Right lobe of liver (tissue), 6 donors: Measurements from ENCODE around the gene RPL3. TPM values are rescaled to one million over a fixed set of nuclear protein-coding genes. Genes with fewer than 3 reads are reported as not detected.

Source experiments
- ATAC-seq, 4 donors: fragments of 200-7000 bp; cut with Tn5 transposase; one replicate each; pipeline ENCODE4 v1.9.1; 2020; ENCODE audit warnings: mild to moderate bottlenecking in 4 of 4, moderate library complexity in 4 of 4
- DNase-seq, 3 donors: peaks; one replicate each; pipeline ENCODE4 v3.0.0-alpha.2; 2020
- H3K27ac ChIP-seq, 3 donors: fragments of 200-600 bp; one replicate each; pipeline ENCODE4 v1.8.0; 2022
- H3K27me3 ChIP-seq, 2 donors: fragments of 200-600 bp; one replicate each; pipeline ENCODE4 v1.8.0; 2022
- H3K36me3 ChIP-seq, 4 donors: fragments of 200-600 bp; sonication (generic) in 1 of 4; one replicate each; pipeline versions ENCODE4 v1.5.1 to v1.8.0; 2017 to 2022; ENCODE audit warnings: control low read depth in 1 of 4
- H3K4me1 ChIP-seq, 4 donors: fragments of 200-600 bp; sonication (generic) in 1 of 4; one replicate each; pipeline versions ENCODE4 v1.5.1 to v1.8.0; 2017 to 2022; ENCODE audit warnings: control low read depth in 1 of 4
- H3K4me3 ChIP-seq, 3 donors: fragments of 200-600 bp; one replicate each; pipeline ENCODE4 v1.8.0; 2022
- H3K9me3 ChIP-seq, 4 donors: fragments of 200-600 bp; sonication (generic) in 1 of 4; one replicate each; pipeline versions ENCODE4 v1.5.1 to v1.8.0; 2017 to 2022; ENCODE audit warnings: control low read depth in 1 of 4
- CTCF ChIP-seq, 4 donors: fragments of 200-600 bp in 3 of 4; fragments of 450-650 bp in 1 of 4; IDR thresholded peaks; one replicate each; pipeline versions ENCODE4 v1.5.1 to v1.8.0; 2016 to 2022; ENCODE audit warnings: antibody characterized with exemption in 4 of 4, mild to moderate bottlenecking in 2 of 4
- POLR2A ChIP-seq: fragments of 450-650 bp; IDR thresholded peaks from one replicate; pipeline ENCODE4 v1.6.1; 2017; ENCODE audit warnings: antibody characterized with exemption, mild to moderate bottlenecking
- WGBS: methylation state at CpG from one replicate; pipeline ENCODE4 v1.1.6; 2018; ENCODE audit warnings: low coverage, low lambda C conversion rate; ENCODE audit not compliant: insufficient coverage; ENCODE audit errors: missing lambda C conversion rate; 5-methylcytosine and 5-hydroxymethylcytosine counted together
- intact Hi-C, 2 donors: fragments of 100-400 bp; cut with DNase I; formaldehyde crosslinking; loops; one replicate each; pipeline versions ENCODE4 v1.11.2 to v1.14.1; 2022
- total RNA-seq, 6 experiments: library from RNA; depleted of rRNA in 2 of 6; stranded (reverse); fragments of >200 nt in 2 of 6; fragmentation: NEBNext Ultra II Directional in 3 of 6; extraction: Animal tissue kit (Norgen Biotek cat#: 25700) in 3 of 6; gene quantifications; one replicate each; pipeline versions ENCODE4 v1.1.0 to v1.2.4, GENCODE V29; 2016 to 2023
- donor health status: DM: no; HTN: yes; CAD: no.
- donor health status: DM: no; HTN: no; CAD: no.
- donor health status: DM: no; HTN: no; CAD: no.
- donor health status: DM: no; HTN: yes; CAD: no.
- donor health status: DM: no; HTN: yes; CAD: no.

RPL3 gene
- total RNA-seq, 6 experiments from 2014 or later, result 648 to 905 (median 743) TPM

- Histone ChIP-seq H3K9me3 (no peaks in the 10 kb centered on the region), H3K27me3 (no peaks in the 10 kb centered on the region), H3K27ac (no peak overlapping the region), H3K36me3 (no peaks in the 10 kb centered on the region), H3K4me1 (no peaks in the 10 kb centered on the region), H3K4me3 (no peak overlapping the region)
- DNase-seq (no peak), ATAC-seq (peak in 3 of 4 donors; percentile 39 to 49 (median 48))
- TF ChIP-seq CTCF (IDR thresholded peaks at IDR 0.05), result no peak
- TF ChIP-seq POLR2A, result no peak
- WGBS, result 43% methylated on average over 8 of the region's 12 CpGs
- intact Hi-C loops, result no loop called here
Measured at GRCh38 chr22:39266398-39267030, 52.9 kb downstream of the RPL3 start.

GRCh38 chr22:39265143-39265886, 54.1 kb downstream of the RPL3 start:
- intact Hi-C loops, result no loop called here
- Histone ChIP-seq H3K4me1 (no peaks in the 10 kb centered on the region), H3K4me3 (no peak overlapping the region), H3K36me3 (no peaks in the 10 kb centered on the region), H3K27ac (no peak overlapping the region), H3K9me3 (no peaks in the 10 kb centered on the region), H3K27me3 (no peaks in the 10 kb centered on the region)
- TF ChIP-seq POLR2A, result no peak
- TF ChIP-seq CTCF (IDR thresholded peaks at IDR 0.05), result no peak
- DNase-seq, result no peak
- no peak for ATAC-seq
- WGBS, result 81% methylated on average over 10 of the region's 23 CpGs

- intact Hi-C loops, result no loop called here
- Histone ChIP-seq H3K4me3 (no peak overlapping the region), H3K4me1 (no peaks in the 10 kb centered on the region), H3K27ac (no peak overlapping the region), H3K9me3 (no peaks in the 10 kb centered on the region), H3K27me3 (no peaks in the 10 kb centered on the region), H3K36me3 (no peaks in the 10 kb centered on the region)
- DNase-seq (peak in 2 of 3 donors; percentile 59 to 69), ATAC-seq (peak; percentile 38 to 65 (median 51))
- 76% methylated on average over 7 of the region's 13 CpGs for WGBS
- TF ChIP-seq CTCF (IDR thresholded peaks at IDR 0.05) (no peak), POLR2A (no peak)
Measured at GRCh38 chr22:39264349-39265038, 54.9 kb downstream of the RPL3 start.

GRCh38 chr22:39263626-39264348, 55.6 kb downstream of the RPL3 start:
- no peaks in the 10 kb centered on the region for H3K4me1 ChIP-seq
- 65% methylated on average over 8 of the region's 10 CpGs for WGBS
- no peak for ATAC-seq

More at GRCh38 chr22:39263626-39264348, 55.6 kb downstream of the RPL3 start:
- intact Hi-C loops, result no loop called here
- DNase-seq, result no peak
- no peak overlapping the region for H3K27ac ChIP-seq
- H3K36me3 ChIP-seq, result no peaks in the 10 kb centered on the region
- TF ChIP-seq CTCF (IDR thresholded peaks at IDR 0.05) (no peak), POLR2A (no peak)
- H3K27me3 ChIP-seq, result no peaks in the 10 kb centered on the region
- no peaks in the 10 kb centered on the region for H3K9me3 ChIP-seq
- no peak overlapping the region for H3K4me3 ChIP-seq
